BJ (cell line): Measurements from ENCODE around the gene C1QTNF12. TPM values are rescaled to one million over a fixed set of nuclear protein-coding genes. Genes with fewer than 3 reads are reported as not detected.

Source experiments
- CTCF ChIA-PET: fragments of 350-600 bp; formaldehyde crosslinking; extraction: SDS; loops from one replicate; lab custom pipeline; 2021; ENCODE audit warnings: antibody characterized with exemption, inconsistent platforms; lab: Yijun Ruan, JAX
- POLR2A ChIA-PET: fragments of 300-600 bp; sonication (Branson Sonifier 250); formaldehyde crosslinking; extraction: SDS; loops from one replicate; lab custom pipeline; 2021; ENCODE audit warnings: antibody characterized with exemption; lab: Charles Lee
- DNase-seq: peaks from one replicate; pipeline ENCODE4 v3.0.0-alpha.2; 2011; ENCODE audit warnings: low read depth
- H3K27me3 ChIP-seq: 2 replicates; pipeline ENCODE4 v1.6.0; 2011; ENCODE audit warnings: low read length; ENCODE audit not compliant: control insufficient read depth, insufficient read depth
- H3K36me3 ChIP-seq: 2 replicates; pipeline ENCODE4 v1.5.1; 2011; ENCODE audit warnings: low read length; ENCODE audit not compliant: control insufficient read depth, insufficient read depth
- H3K4me3 ChIP-seq: 2 replicates; pipeline ENCODE4 v1.5.1; 2011; ENCODE audit warnings: low read depth, mild to moderate bottlenecking, control low read depth, low read length
- polyA plus RNA-seq: library from polyadenylated mRNA; depleted of rRNA; stranded (reverse); fragments of >200 nt; gene quantifications from 2 replicates; pipeline ENCODE4 v1.2.3, GENCODE V29; 2011
- TF ChIP-seq, protein P1 (sequence below): IDR thresholded peaks from 2 replicates; pipeline ENCODE4 v1.5.1; 2011; ENCODE audit warnings: low read depth, mild to moderate bottlenecking, control low read depth, inconsistent platforms, low read length, moderate library complexity; ENCODE audit not compliant: insufficient read depth

The C1QTNF12 gene
- polyA plus RNA-seq, 1 experiment = 0.42 TPM

DNA sequence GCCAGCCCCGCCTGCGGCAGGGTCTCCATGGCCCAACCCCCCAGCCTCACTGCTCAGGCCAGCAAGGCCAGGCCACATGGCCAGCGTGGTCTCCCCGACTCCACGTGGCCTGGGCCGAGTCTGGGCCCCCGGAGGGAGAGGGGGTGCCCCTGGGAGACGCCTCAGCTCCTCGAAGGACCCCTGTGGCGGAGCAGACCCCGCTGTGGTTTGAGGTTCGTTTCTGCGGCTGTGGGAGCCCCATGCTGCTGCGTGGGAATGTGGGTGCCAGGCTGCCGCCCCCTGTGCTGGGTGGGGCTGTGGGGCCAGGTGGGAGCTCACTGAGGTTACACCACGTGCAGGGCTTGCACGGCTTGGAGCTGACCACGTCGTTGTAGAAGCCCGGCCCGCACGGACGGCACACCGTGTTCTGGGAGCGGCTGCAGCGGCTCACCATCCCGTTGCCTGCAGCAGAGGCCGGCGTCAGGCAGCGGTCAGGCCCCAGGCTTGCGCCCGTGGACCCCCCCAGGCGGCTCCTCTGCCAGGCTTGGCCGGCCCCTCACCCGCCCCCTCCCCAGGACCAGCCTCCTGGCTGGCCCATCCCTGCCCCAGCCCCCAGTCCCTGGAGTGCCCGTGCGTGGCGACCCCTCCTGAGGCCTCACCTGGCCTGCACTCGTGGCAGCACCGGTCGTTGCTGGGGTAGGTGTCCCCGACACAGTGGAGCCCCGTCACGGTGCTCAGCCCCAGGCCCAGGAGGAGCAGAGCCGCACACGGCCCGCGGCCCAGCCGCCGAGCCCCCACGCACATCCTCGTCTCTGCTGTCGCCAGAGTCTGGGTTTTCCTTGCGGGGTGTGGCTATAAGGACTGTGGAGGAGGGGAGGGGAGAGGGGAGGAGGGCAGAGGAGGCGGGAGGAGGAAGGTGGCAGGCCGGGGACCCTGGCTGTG is 32.9 kb downstream of the C1QTNF12 start, which contains the start of gene TNFRSF4:
Gene TNFRSF4 (minus strand): TSS at position 809 of the 921 bp plus-strand sequence. CDS start 26 bp downstream, at position 783.
- peaks cover 8% of the 10 kb centered on the region for H3K36me3 ChIP-seq
- ChIA-PET POLR2A (no interaction called here), CTCF (interaction anchor here (0.5 kb wide), 1 partner anchor 89 kb away, joined by 4 read pairs; no protein-coding TSS in a partner anchor)
- DNase-seq = no peak
- H3K27me3 ChIP-seq = no peaks in the 10 kb centered on the region
- H3K4me3 ChIP-seq = no peak within 1 kb of the TSS
- TF ChIP-seq, protein P1, sequence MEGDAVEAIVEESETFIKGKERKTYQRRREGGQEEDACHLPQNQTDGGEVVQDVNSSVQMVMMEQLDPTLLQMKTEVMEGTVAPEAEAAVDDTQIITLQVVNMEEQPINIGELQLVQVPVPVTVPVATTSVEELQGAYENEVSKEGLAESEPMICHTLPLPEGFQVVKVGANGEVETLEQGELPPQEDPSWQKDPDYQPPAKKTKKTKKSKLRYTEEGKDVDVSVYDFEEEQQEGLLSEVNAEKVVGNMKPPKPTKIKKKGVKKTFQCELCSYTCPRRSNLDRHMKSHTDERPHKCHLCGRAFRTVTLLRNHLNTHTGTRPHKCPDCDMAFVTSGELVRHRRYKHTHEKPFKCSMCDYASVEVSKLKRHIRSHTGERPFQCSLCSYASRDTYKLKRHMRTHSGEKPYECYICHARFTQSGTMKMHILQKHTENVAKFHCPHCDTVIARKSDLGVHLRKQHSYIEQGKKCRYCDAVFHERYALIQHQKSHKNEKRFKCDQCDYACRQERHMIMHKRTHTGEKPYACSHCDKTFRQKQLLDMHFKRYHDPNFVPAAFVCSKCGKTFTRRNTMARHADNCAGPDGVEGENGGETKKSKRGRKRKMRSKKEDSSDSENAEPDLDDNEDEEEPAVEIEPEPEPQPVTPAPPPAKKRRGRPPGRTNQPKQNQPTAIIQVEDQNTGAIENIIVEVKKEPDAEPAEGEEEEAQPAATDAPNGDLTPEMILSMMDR = no peak

DNA sequence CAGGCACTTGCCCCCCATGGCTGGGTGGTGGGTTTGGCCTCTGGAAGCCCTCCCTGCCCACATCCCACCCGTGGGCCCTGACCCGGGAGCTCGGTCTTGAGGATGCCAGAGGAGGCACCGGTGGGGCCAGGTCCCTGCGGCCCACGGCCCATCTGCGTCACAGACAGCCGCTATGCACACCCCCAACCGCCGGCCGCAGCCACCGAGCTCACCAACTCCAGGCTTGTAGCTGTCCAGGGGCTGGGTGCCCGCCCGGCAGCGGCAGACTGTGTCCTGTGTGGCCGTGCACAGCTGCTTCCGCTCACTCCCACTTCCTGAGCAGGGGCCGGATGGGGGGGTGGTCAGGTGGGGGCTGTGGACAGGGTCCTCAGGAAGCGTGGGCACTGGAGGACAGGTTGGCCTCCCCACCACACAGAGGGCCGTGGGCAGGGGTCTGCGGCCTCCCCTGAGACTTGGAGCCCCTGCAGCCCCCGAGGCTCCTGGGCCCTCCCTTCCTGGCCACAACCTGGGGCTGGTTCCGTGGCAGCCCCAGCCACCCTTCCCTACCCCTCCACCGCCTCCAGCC is 33.7 kb downstream of the C1QTNF12 start:
- peaks cover 6% of the 10 kb centered on the region for H3K36me3 ChIP-seq
- no peak overlapping the region for H3K4me3 ChIP-seq
- DNase-seq = no peak
- H3K27me3 ChIP-seq = no peaks in the 10 kb centered on the region
- CTCF ChIA-PET = interaction anchor here (0.5 kb wide), 1 partner anchor 89 kb away, joined by 4 read pairs; no protein-coding TSS in a partner anchor
- POLR2A ChIA-PET = no interaction called here
- TF ChIP-seq, protein P1 = no peak

DNA sequence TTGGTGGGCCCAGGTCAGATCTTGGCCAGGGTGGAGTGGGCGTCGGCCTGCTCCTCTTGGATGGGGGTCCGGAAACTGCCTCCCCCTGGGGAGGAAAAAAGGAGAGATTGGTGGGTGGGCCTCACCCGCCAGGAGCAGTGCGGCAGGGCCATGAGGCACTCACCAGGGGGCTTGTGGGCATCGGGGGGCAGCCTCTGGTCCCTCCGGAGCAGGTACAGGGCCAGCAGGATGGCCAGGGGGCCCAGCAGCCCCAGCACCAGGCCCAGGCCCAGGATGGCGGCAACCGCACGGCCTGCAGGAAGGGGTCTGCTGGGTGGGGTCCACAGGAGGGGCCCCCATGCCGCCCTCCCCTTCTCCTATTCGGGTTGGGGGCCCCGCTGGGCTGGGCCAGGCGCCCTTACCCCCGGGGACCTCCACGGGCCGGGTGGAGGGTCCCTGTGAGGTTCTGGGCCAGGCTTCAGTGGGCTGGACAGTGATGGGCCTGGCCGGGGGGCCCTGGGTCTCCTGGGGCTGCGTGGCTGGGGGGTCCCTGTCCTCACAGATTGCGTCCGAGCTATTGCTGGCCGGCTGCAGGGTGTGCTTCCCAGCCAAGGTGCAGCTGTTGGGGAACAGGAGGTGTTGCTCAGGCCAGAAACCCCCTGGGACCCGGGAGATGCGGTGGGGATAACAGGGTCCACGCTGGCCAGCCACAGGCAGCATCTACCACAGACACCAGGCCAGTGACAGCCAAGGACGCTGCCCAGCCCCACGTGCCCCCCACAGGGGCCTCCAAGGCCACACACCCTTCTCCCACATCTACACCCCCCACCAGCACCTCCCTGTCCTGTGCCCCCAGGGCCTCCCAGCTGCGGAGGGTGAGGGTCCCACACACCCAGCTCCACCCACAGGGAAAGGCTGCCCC is 34.7 kb downstream of the C1QTNF12 start:
- POLR2A ChIA-PET = no interaction called here
- TF ChIP-seq, protein P1 = no peak
- Histone ChIP-seq H3K36me3 (peaks cover 4% of the 10 kb centered on the region), H3K27me3 (no peaks in the 10 kb centered on the region), H3K4me3 (no peak overlapping the region)
- CTCF ChIA-PET = no interaction called here
- no peak for DNase-seq

DNA sequence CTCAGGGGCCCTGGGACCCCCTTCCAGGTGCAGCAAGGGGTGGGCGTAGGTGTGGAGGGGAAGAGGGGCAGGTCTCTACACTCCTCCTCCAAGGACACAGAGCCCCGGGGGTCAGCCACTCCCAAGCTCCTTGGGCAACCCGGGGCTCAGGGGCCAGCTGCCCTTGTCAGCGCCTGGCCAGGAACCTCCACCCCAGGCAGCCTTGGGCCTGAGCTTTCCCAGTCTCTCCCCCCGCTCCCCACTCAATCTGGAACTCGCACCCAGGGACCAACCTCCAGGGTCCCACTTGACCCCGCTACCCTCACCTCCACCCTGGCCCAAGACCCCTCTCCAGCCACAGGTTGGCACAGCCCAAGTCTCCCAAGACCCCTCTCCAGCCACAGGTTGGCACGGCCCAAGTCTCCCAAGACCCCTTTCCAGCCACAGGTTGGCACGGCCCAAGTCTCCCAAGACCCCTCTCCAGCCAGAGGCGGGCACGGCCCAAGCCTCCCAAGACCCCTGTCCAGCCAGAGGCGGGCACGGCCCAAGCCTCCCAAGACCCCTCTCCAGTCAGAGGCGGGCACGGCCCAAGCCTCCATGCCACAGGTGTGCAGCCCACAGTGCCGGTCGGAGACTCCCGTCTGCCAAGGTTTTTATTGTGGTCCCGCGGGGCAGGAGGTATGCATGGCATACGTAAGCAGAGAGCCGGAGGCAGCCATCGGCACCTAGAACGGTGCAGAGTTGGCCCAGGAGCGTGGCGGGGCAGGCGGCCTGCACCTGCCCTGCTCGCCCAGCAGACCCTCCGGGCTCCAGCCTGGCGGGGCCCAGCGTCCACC is 35.6 kb downstream of the C1QTNF12 start:
- Histone ChIP-seq H3K27me3 (no peaks in the 10 kb centered on the region), H3K4me3 (no peak overlapping the region), H3K36me3 (no peaks in the 10 kb centered on the region; the same call in 1 of the 2 replicates)
- DNase-seq = no peak
- TF ChIP-seq, protein P1 = no peak
- ChIA-PET CTCF (interaction anchor here (1.0 kb wide), 1 partner anchor 9 kb away, joined by 3 read pairs; no protein-coding TSS in a partner anchor), POLR2A (no interaction called here)
